GM12875 (cell line): ENCODE results near the gene YIF1B.

Experiments used
- H3K4me3 ChIP-seq: one replicate; pipeline ENCODE4 v1.5.1; 2011; ENCODE audit warnings: low read depth, low read length, control low read depth
- CTCF ChIP-seq: IDR thresholded peaks from 2 replicates; pipeline ENCODE4 v1.5.1; 2011; ENCODE audit warnings: low read depth, mild to moderate bottlenecking, control low read depth, inconsistent platforms, low read length, moderate library complexity, borderline replicate concordance; ENCODE audit not compliant: insufficient read depth

The YIF1B gene

GRCh38 chr19:38274739-38275138, 41.0 kb downstream of the YIF1B start:
- no peak overlapping the region for H3K4me3 ChIP-seq
- no peak for TF ChIP-seq CTCF

GRCh38 chr19:38273499-38273898, 42.2 kb downstream of the YIF1B start:
- H3K4me3 ChIP-seq: no peak overlapping the region
- TF ChIP-seq CTCF: no peak

GRCh38 chr19:38270587-38271167, 45.1 kb downstream of the YIF1B start:
- TF ChIP-seq CTCF: no peak
- H3K4me3 ChIP-seq: no peak overlapping the region

GRCh38 chr19:38268539-38268938, 47.2 kb downstream of the YIF1B start:
- no peak for TF ChIP-seq CTCF
- H3K4me3 ChIP-seq: no peak overlapping the region

GRCh38 chr19:38267761-38268483, 47.8 kb downstream of the YIF1B start:
- H3K4me3 ChIP-seq: no peak overlapping the region
- no peak for TF ChIP-seq CTCF

GRCh38 chr19:38266981-38267597, 48.7 kb downstream of the YIF1B start:
- H3K4me3 ChIP-seq: no peak overlapping the region
- no peak for TF ChIP-seq CTCF

- no peak for TF ChIP-seq CTCF
- H3K4me3 ChIP-seq: no peak overlapping the region
Observed at GRCh38 chr19:38265921-38266429, 49.8 kb downstream of the YIF1B start.
